Endothelial cell of umbilical vein (primary cell): ENCODE data around the gene TPST1.

Experiments
- EZH2 ChIP-seq: IDR thresholded peaks from 2 replicates; pipeline ENCODE4 v1.6.1; 2012; ENCODE audit warnings: borderline replicate concordance, low read depth, mild to moderate bottlenecking, moderate library complexity, low read length, inconsistent platforms; ENCODE audit not compliant: severe bottlenecking
- POLR2AphosphoS5 ChIP-seq: IDR thresholded peaks from 2 replicates; pipeline ENCODE4 v1.6.1; 2012; ENCODE audit warnings: low read depth, mild to moderate bottlenecking, control low read depth, low read length, moderate library complexity; ENCODE audit not compliant: insufficient read depth

GRCh38 chr7:66279912-66280311, 74.8 kb downstream of the TPST1 start:
- no peak for TF ChIP-seq POLR2AphosphoS5
- TF ChIP-seq EZH2: no peak
